GM23338 (cell line): ENCODE data around the gene SH3GL2. TPM values are rescaled to one million over a fixed set of nuclear protein-coding genes. Genes with fewer than 3 reads are reported as not detected.

Experiments
- ATAC-seq: fragments of 200-7000 bp; cut with Tn5 transposase; 3 replicates; pipeline ENCODE4 v1.9.1; 2020
- DNase-seq: peaks from one replicate; pipeline ENCODE4 v3.0.0-alpha.2; 2015; ENCODE audit warnings: low spot score
- H2AFZ ChIP-seq: fragments of 200-600 bp; sonication (generic); 2 replicates; pipeline ENCODE4 v1.8.0; 2016; ENCODE audit warnings: antibody characterized with exemption, mild to moderate bottlenecking, moderate library complexity
- H3F3A ChIP-seq: fragments of 200-600 bp; sonication (generic); replicated peaks from 2 replicates; pipeline ENCODE4 v1.8.0; 2017; ENCODE audit warnings: antibody characterized with exemption, mixed run types, low read depth
- H3K27ac ChIP-seq: fragments of 200-600 bp; sonication (generic); 2 replicates; pipeline ENCODE4 v1.6.1; 2016; ENCODE audit warnings: low read depth
- H3K27me3 ChIP-seq: fragments of 200-600 bp; sonication (generic); 2 replicates; pipeline ENCODE4 v1.8.0; 2016; ENCODE audit warnings: mild to moderate bottlenecking, mixed run types, moderate library complexity; ENCODE audit not compliant: insufficient read depth
- H3K36me3 ChIP-seq: fragments of 200-600 bp; sonication (generic); 2 replicates; pipeline ENCODE4 v1.8.0; 2016; ENCODE audit warnings: mild to moderate bottlenecking; ENCODE audit not compliant: insufficient read depth
- H3K4me1 ChIP-seq: fragments of 200-600 bp; sonication (generic); 2 replicates; pipeline ENCODE4 v1.8.0; 2016; ENCODE audit warnings: mild to moderate bottlenecking, moderate library complexity; ENCODE audit not compliant: insufficient read depth
- H3K4me2 ChIP-seq: fragments of 200-600 bp; sonication (generic); 2 replicates; pipeline ENCODE4 v1.7.1; 2017; ENCODE audit warnings: mixed run types
- H3K4me3 ChIP-seq: fragments of 200-600 bp; sonication (generic); 2 replicates; pipeline ENCODE4 v1.6.1; 2016; ENCODE audit warnings: mixed run types
- H3K79me2 ChIP-seq: fragments of 200-600 bp; sonication (generic); replicated peaks from 2 replicates; pipeline ENCODE4 v1.8.0; 2017; ENCODE audit warnings: mild to moderate bottlenecking; ENCODE audit not compliant: insufficient read depth
- H3K9me2 ChIP-seq: fragments of 200-600 bp; sonication (generic); 2 replicates; pipeline ENCODE4 v1.8.0; 2017; ENCODE audit not compliant: insufficient read depth
- H4K20me1 ChIP-seq: fragments of 200-600 bp; sonication (generic); replicated peaks from 2 replicates; pipeline ENCODE4 v1.8.0; 2017; ENCODE audit warnings: mild to moderate bottlenecking; ENCODE audit not compliant: insufficient read depth
- H3K27ac Mint-ChIP-seq: 2 replicates; pipeline ENCODE4 v1.8.0; 2020; ENCODE audit warnings: inconsistent platforms, mild to moderate bottlenecking, moderate library complexity, mixed read lengths
- H3K27me3 Mint-ChIP-seq: 3 replicates; pipeline ENCODE4 v1.8.0; 2022; ENCODE audit warnings: low read depth, mild to moderate bottlenecking, moderate library complexity, mixed read lengths, inconsistent platforms; ENCODE audit not compliant: insufficient read depth, poor library complexity
- H3K36me3 Mint-ChIP-seq: 3 replicates; pipeline ENCODE4 v1.8.0; 2021; ENCODE audit warnings: low read depth, mild to moderate bottlenecking, inconsistent platforms, moderate library complexity, mixed read lengths
- H3K4me1 Mint-ChIP-seq: 3 replicates; pipeline ENCODE4 v1.8.0; 2020; ENCODE audit warnings: mild to moderate bottlenecking, inconsistent platforms, mixed read lengths
- H3K4me3 Mint-ChIP-seq: 3 replicates; pipeline ENCODE4 v1.8.0; 2021; ENCODE audit warnings: moderate library complexity, mild to moderate bottlenecking, inconsistent platforms, mixed read lengths
- H3K9me3 Mint-ChIP-seq: 3 replicates; pipeline ENCODE4 v1.8.0; 2020; ENCODE audit warnings: moderate library complexity, mild to moderate bottlenecking, inconsistent platforms, mixed read lengths
- CREB1 ChIP-seq: fragments of 250-450 bp; sonication (Bioruptor Pico); IDR thresholded peaks from 2 replicates; pipeline ENCODE4 v1.5.0; 2020; ENCODE audit warnings: low read depth, mild to moderate bottlenecking, moderate library complexity
- ETS1 ChIP-seq: IDR thresholded peaks from 2 replicates; pipeline ENCODE4 v1.6.1; 2016; ENCODE audit warnings: antibody characterized with exemption
- EZH2 ChIP-seq: fragments of 200-600 bp; sonication (generic); IDR thresholded peaks from one replicate; pipeline ENCODE4 v1.8.0; 2017; ENCODE audit warnings: antibody characterized with exemption, mild to moderate bottlenecking, low read depth; ENCODE audit not compliant: unreplicated experiment
- EZH2phosphoT487 ChIP-seq: fragments of 200-600 bp; sonication (generic); IDR thresholded peaks from one replicate; pipeline ENCODE4 v1.8.1; 2018; ENCODE audit warnings: antibody characterized with exemption; ENCODE audit not compliant: unreplicated experiment
- JUNB ChIP-seq: IDR thresholded peaks from one replicate; pipeline ENCODE4 v1.6.1; 2016; ENCODE audit warnings: antibody characterized with exemption; ENCODE audit not compliant: unreplicated experiment
- NANOG ChIP-seq: IDR thresholded peaks from 2 replicates; pipeline ENCODE4 v1.6.1; 2016; ENCODE audit warnings: antibody characterized with exemption, borderline replicate concordance
- POLR2AphosphoS5 ChIP-seq: IDR thresholded peaks from 2 replicates; pipeline ENCODE4 v1.6.1; 2016; ENCODE audit warnings: antibody characterized with exemption, low read depth
- REST ChIP-seq: IDR thresholded peaks from one replicate; pipeline ENCODE4 v1.6.1; 2018; ENCODE audit warnings: antibody characterized with exemption; ENCODE audit not compliant: unreplicated experiment
- STAT1 ChIP-seq: IDR thresholded peaks from one replicate; pipeline ENCODE4 v1.6.1; 2016; ENCODE audit warnings: antibody characterized with exemption; ENCODE audit not compliant: unreplicated experiment
- ZNF114 ChIP-seq: fragments of 250-450 bp; sonication (Bioruptor Pico); IDR thresholded peaks from 2 replicates; pipeline ENCODE4 v1.5.0; 2020; ENCODE audit warnings: mild to moderate bottlenecking, moderate library complexity
- ZNF331 ChIP-seq: fragments of 250-450 bp; sonication (Bioruptor Pico); IDR thresholded peaks from 2 replicates; pipeline ENCODE4 v1.5.0; 2020; ENCODE audit warnings: low read depth, mild to moderate bottlenecking, moderate library complexity
- ZNF462 ChIP-seq: fragments of 250-450 bp; sonication (Bioruptor Pico); IDR thresholded peaks from 2 replicates; pipeline ENCODE4 v1.5.0; 2020; ENCODE audit warnings: mild to moderate bottlenecking, moderate library complexity
- polyA plus RNA-seq: library from polyadenylated mRNA; unstranded; fragments of >200 nt; fragmentation: Nextera tagmentation; extraction: Ambion mirVana; gene quantifications from 2 replicates; pipeline ENCODE4 v1.2.1, GENCODE V29; 2016
- total RNA-seq: library from RNA; depleted of rRNA; stranded (reverse); fragments of >200 nt; shearing (Covaris generic); gene quantifications from 2 replicates; pipeline ENCODE4 v1.2.3, GENCODE V29; 2014
- TF ChIP-seq, protein P1 (sequence below), 2 experiments: fragments of 200-600 bp in 1 of 2; sonication (generic) in 1 of 2; conservative IDR thresholded peaks; 2 replicates each; pipeline versions ENCODE4 v1.5.1 to v1.6.1; 2016 to 2017; ENCODE audit warnings: antibody characterized with exemption in 2 of 2, low read depth in 2 of 2, mild to moderate bottlenecking in 2 of 2, moderate library complexity in 1 of 2

The SH3GL2 gene
- total and polyA plus RNA-seq, 2 experiments from 2014 or later, result 5.9 to 8.6 TPM

GRCh38 chr9:17636349-17636748 is 57.5 kb downstream of the SH3GL2 start:
- Histone ChIP-seq H3K27ac (no peak overlapping the region), H3K4me3 (no peak overlapping the region), H3K9me2 (no peaks in the 10 kb centered on the region), H3K4me2 (no peak overlapping the region), H3K79me2 (no peaks in the 10 kb centered on the region), H2AFZ (no peak overlapping the region), H3K36me3 (no peaks in the 10 kb centered on the region), H3F3A (no peaks in the 10 kb centered on the region), H4K20me1 (0 out of 2 replicates have a peak, but pooled peaks cover 3% of the 10 kb centered on the region), H3K27me3 (no peaks in the 10 kb centered on the region), H3K4me1 (no peaks in the 10 kb centered on the region)
- no peak for TF ChIP-seq EZH2
- TF ChIP-seq, protein P1, sequence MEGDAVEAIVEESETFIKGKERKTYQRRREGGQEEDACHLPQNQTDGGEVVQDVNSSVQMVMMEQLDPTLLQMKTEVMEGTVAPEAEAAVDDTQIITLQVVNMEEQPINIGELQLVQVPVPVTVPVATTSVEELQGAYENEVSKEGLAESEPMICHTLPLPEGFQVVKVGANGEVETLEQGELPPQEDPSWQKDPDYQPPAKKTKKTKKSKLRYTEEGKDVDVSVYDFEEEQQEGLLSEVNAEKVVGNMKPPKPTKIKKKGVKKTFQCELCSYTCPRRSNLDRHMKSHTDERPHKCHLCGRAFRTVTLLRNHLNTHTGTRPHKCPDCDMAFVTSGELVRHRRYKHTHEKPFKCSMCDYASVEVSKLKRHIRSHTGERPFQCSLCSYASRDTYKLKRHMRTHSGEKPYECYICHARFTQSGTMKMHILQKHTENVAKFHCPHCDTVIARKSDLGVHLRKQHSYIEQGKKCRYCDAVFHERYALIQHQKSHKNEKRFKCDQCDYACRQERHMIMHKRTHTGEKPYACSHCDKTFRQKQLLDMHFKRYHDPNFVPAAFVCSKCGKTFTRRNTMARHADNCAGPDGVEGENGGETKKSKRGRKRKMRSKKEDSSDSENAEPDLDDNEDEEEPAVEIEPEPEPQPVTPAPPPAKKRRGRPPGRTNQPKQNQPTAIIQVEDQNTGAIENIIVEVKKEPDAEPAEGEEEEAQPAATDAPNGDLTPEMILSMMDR (conservative IDR thresholded peaks at IDR 0.05; ENCODE audit: low read depth in 2 of 2), result no peak
- no peak for TF ChIP-seq ZNF462 (CRISPR knock-in tag)
- no peak for TF ChIP-seq POLR2AphosphoS5
- TF ChIP-seq ZNF114 (CRISPR knock-in tag), result no peak
- TF ChIP-seq STAT1, result no peak
- no peak for TF ChIP-seq NANOG
- TF ChIP-seq ZNF331 (CRISPR knock-in tag), result no peak
- no peak for TF ChIP-seq CREB1
- TF ChIP-seq ETS1, result no peak
- TF ChIP-seq EZH2phosphoT487, result no peak
- no peak for TF ChIP-seq JUNB
- TF ChIP-seq REST, result no peak
- H3K9me3 Mint-ChIP-seq, result no peaks in the 10 kb centered on the region
- no peaks in the 10 kb centered on the region for H3K36me3 Mint-ChIP-seq
- no peak overlapping the region for H3K27ac Mint-ChIP-seq
- H3K27me3 Mint-ChIP-seq, result no peaks in the 10 kb centered on the region
- H3K4me1 Mint-ChIP-seq, result peaks cover 3% of the 10 kb centered on the region; the same call in 2 of the 3 replicates
- ATAC-seq (no peak), DNase-seq (no peak)
- H3K4me3 Mint-ChIP-seq, result no peak overlapping the region
